Panc1 (cell line): ENCODE results near the gene SLC6A11. TPM values are rescaled to one million over a fixed set of nuclear protein-coding genes. Genes with fewer than 3 reads are reported as not detected.

Source experiments
- ATAC-seq: fragments of 200-7000 bp; cut with Tn5 transposase; 2 replicates; pipeline ENCODE4 v1.9.1; 2020; ENCODE audit warnings: mild to moderate bottlenecking, moderate library complexity
- BruUV-seq: library from RNA; stranded (reverse); fragments of 400-500 nt; replicated peaks from 2 replicates; lab custom pipeline; 2021; lab: Mats Ljungman, UMichigan
- CTCF ChIA-PET: fragments of 300-600 bp; sonication (Branson Sonifier 250); formaldehyde crosslinking; loops from one replicate; lab custom pipeline; 2022; ENCODE audit warnings: antibody characterized with exemption; lab: Charles Lee
- POLR2A ChIA-PET: fragments of 300-600 bp; sonication (Branson Sonifier 250); formaldehyde crosslinking; loops from one replicate; lab custom pipeline; 2022; ENCODE audit warnings: antibody characterized with exemption; lab: Charles Lee
- DNase-seq: peaks from one replicate; pipeline ENCODE4 v3.0.0-alpha.2; 2010; ENCODE audit warnings: low read depth, low spot score
- H3K27ac ChIP-seq: 2 replicates; pipeline ENCODE4 v1.5.1; 2011; ENCODE audit warnings: mild to moderate bottlenecking, low read length, inconsistent platforms
- H3K27me3 ChIP-seq: fragments of 200-500 bp; sonication (Bioruptor generic); 2 replicates; pipeline ENCODE4 v1.6.0; 2014; ENCODE audit warnings: low read length, inconsistent platforms; ENCODE audit not compliant: control insufficient read depth, insufficient read depth
- H3K36me3 ChIP-seq: fragments of 200-500 bp; sonication (Bioruptor generic); 2 replicates; pipeline ENCODE4 v1.5.1; 2014; ENCODE audit warnings: inconsistent platforms, mild to moderate bottlenecking, low read length, moderate library complexity; ENCODE audit not compliant: control insufficient read depth, insufficient read depth
- H3K4me1 ChIP-seq: 2 replicates; pipeline ENCODE4 v1.5.1; 2011; ENCODE audit warnings: inconsistent platforms, mild to moderate bottlenecking, low read length, moderate library complexity; ENCODE audit not compliant: control insufficient read depth, insufficient read depth
- H3K4me3 ChIP-seq, 2 experiments: 2 replicates each; pipeline ENCODE4 v1.5.1; 2011 to 2012; ENCODE audit warnings: low read depth in 2 of 2, low read length in 2 of 2, mild to moderate bottlenecking in 2 of 2, inconsistent platforms in 1 of 2, moderate library complexity in 1 of 2
- H3K9me3 ChIP-seq: fragments of 200-500 bp; sonication (Bioruptor generic); 2 replicates; pipeline ENCODE4 v1.5.1; 2014; ENCODE audit warnings: low read depth, mild to moderate bottlenecking, inconsistent platforms, low read length, moderate library complexity; ENCODE audit not compliant: control insufficient read depth, insufficient read depth
- CTCF ChIP-seq: fragments of 450-650 bp; IDR thresholded peaks from 2 replicates; pipeline ENCODE4 v1.5.1; 2017; ENCODE audit warnings: mild to moderate bottlenecking
- POLR2AphosphoS5 ChIP-seq: IDR thresholded peaks from 2 replicates; pipeline ENCODE4 v1.6.1; 2012; ENCODE audit warnings: mild to moderate bottlenecking, low read depth, low read length, moderate library complexity
- REST ChIP-seq, 2 experiments: IDR thresholded peaks; 2 replicates each; pipeline ENCODE4 v1.6.1; 2011 to 2012; ENCODE audit warnings: low read depth in 2 of 2, control low read depth in 1 of 2, low read length in 1 of 2, mild to moderate bottlenecking in 1 of 2, moderate library complexity in 1 of 2; ENCODE audit not compliant: insufficient read depth in 1 of 2
- SIN3A ChIP-seq: IDR thresholded peaks from 2 replicates; pipeline ENCODE4 v1.6.1; 2012; ENCODE audit warnings: low read depth, mild to moderate bottlenecking, low read length, moderate library complexity, borderline replicate concordance; ENCODE audit not compliant: insufficient read depth
- TCF7L2 ChIP-seq: IDR thresholded peaks from 2 replicates; pipeline ENCODE4 v1.6.1; 2011; ENCODE audit warnings: mild to moderate bottlenecking, low read depth, low read length, inconsistent platforms
- in situ Hi-C: cut with HindIII; loops from 2 replicates; pipeline ENCODE4 v1.10.0; 2016; ENCODE audit warnings: low sequenced_read_pairs, low pct_unique_long_range_greater_than_20kb
- intact Hi-C: fragments of 100-400 bp; cut with micrococcal nuclease; formaldehyde crosslinking; loops from one replicate; pipeline ENCODE4 v1.10.0; 2022; ENCODE audit not compliant: unreplicated experiment
- total RNA-seq: library from RNA; stranded (reverse); gene quantifications from one replicate; pipeline ENCODE4 v1.2.1, GENCODE V29; 2021; ENCODE audit not compliant: unreplicated experiment

SLC6A11 gene
- total RNA-seq, 1 experiment from 2014 or later: not detected

GRCh38 chr3:10779293-10779805 lies 36.7 kb upstream of the SLC6A11 start (continued):
- no peak for TF ChIP-seq POLR2AphosphoS5

GRCh38 chr3:10780243-10780642 lies 35.8 kb upstream of the SLC6A11 start:
- no peak overlapping the region for H3K4me3 ChIP-seq
- POLR2A ChIA-PET: no interaction called here
- in situ Hi-C loops (no loop called here), intact Hi-C loops (no loop called here)
- H3K27me3 ChIP-seq: no peaks in the 10 kb centered on the region; the same call in 1 of the 2 replicates
- no peak overlapping the region for H3K27ac ChIP-seq
- H3K36me3 ChIP-seq: no peaks in the 10 kb centered on the region
- H3K4me1 ChIP-seq: no peaks in the 10 kb centered on the region
- no TSS peak for BruUV-seq
- CTCF ChIA-PET: no interaction called here
- ATAC-seq (no peak), DNase-seq (no peak)
- H3K9me3 ChIP-seq: no peaks in the 10 kb centered on the region
- TF ChIP-seq SIN3A: no peak
- no peak for TF ChIP-seq CTCF
- TF ChIP-seq TCF7L2: no peak
- no peak for TF ChIP-seq POLR2AphosphoS5
- TF ChIP-seq REST (IDR thresholded peaks at IDR 0.05; ENCODE audit: insufficient read depth in 1 of 2, low read depth in 2 of 2, low read length in 1 of 2): no peak

- CTCF ChIA-PET: no interaction called here
- TF ChIP-seq POLR2AphosphoS5 (no peak), TCF7L2 (no peak), SIN3A (no peak), REST (IDR thresholded peaks at IDR 0.05; ENCODE audit: insufficient read depth in 1 of 2, low read depth in 2 of 2, low read length in 1 of 2) (no peak), CTCF (no peak)
- BruUV-seq: no TSS peak
These were observed 35.1 kb upstream of the SLC6A11 start for GRCh38 chr3:10780922-10781321.

More at GRCh38 chr3:10780922-10781321, 35.1 kb upstream of the SLC6A11 start:
- no peaks in the 10 kb centered on the region for H3K4me1 ChIP-seq
- POLR2A ChIA-PET: no interaction called here
- in situ Hi-C loops: no loop called here
- no peaks in the 10 kb centered on the region for H3K9me3 ChIP-seq
- H3K36me3 ChIP-seq: no peaks in the 10 kb centered on the region
- ATAC-seq (no peak), DNase-seq (no peak)
- H3K4me3 ChIP-seq: no peak overlapping the region
- no peaks in the 10 kb centered on the region; the same call in 1 of the 2 replicates for H3K27me3 ChIP-seq
- no peak overlapping the region for H3K27ac ChIP-seq
- intact Hi-C loops: no loop called here
